ENCODE measurements around the gene VAV2.

VAV2 gene

GRCh38 chr9:133760713-133761290 is 231.3 kb downstream of the VAV2 start:
- H3K4me3 ChIP-seq (ENCODE audit: low read depth, low read length): no peak overlapping the region
- no peak for DNase-seq (ENCODE audit: low read depth)
- no peak for TF ChIP-seq CTCF (IDR thresholded peaks at IDR 0.05; ENCODE audit: low read depth, low read length, missing control alignments)

GRCh38 chr9:133759946-133760345 is 232.2 kb downstream of the VAV2 start:
- DNase-seq (ENCODE audit: low read depth): no peak
- no peak for TF ChIP-seq CTCF (IDR thresholded peaks at IDR 0.05; ENCODE audit: low read depth, low read length, missing control alignments)
- H3K4me3 ChIP-seq (ENCODE audit: low read depth, low read length): no peak overlapping the region

GRCh38 chr9:133759146-133759900 is 232.8 kb downstream of the VAV2 start:
- H3K4me3 ChIP-seq (ENCODE audit: low read depth, low read length): no peak overlapping the region
- DNase-seq (ENCODE audit: low read depth): no peak
- no peak for TF ChIP-seq CTCF (IDR thresholded peaks at IDR 0.05; ENCODE audit: low read depth, low read length, missing control alignments)

GRCh38 chr9:133758228-133758627 is 233.9 kb downstream of the VAV2 start:
- H3K4me3 ChIP-seq (ENCODE audit: low read depth, low read length): no peak overlapping the region
- no peak for TF ChIP-seq CTCF (IDR thresholded peaks at IDR 0.05; ENCODE audit: low read depth, low read length, missing control alignments)
- DNase-seq (ENCODE audit: low read depth): no peak

- TF ChIP-seq CTCF (IDR thresholded peaks at IDR 0.05; ENCODE audit: low read depth, low read length, missing control alignments): no peak
- no peak for DNase-seq (ENCODE audit: low read depth)
- H3K4me3 ChIP-seq (ENCODE audit: low read depth, low read length): no peak overlapping the region
These were observed 237.4 kb downstream of the VAV2 start for GRCh38 chr9:133754688-133755227.

- no peak for TF ChIP-seq CTCF (IDR thresholded peaks at IDR 0.05; ENCODE audit: low read depth, low read length, missing control alignments)
- H3K4me3 ChIP-seq (ENCODE audit: low read depth, low read length): no peak overlapping the region
- no peak for DNase-seq (ENCODE audit: low read depth)
These were observed 237.9 kb downstream of the VAV2 start for GRCh38 chr9:133754187-133754586.
